ENCODE data around the gene CS. TPM values are rescaled to one million over a fixed set of nuclear protein-coding genes. Genes with fewer than 3 reads are reported as not detected.

CS gene
- total RNA-seq, 4 donors from 2014 or later = 126 to 175 (median 133) TPM

DNA sequence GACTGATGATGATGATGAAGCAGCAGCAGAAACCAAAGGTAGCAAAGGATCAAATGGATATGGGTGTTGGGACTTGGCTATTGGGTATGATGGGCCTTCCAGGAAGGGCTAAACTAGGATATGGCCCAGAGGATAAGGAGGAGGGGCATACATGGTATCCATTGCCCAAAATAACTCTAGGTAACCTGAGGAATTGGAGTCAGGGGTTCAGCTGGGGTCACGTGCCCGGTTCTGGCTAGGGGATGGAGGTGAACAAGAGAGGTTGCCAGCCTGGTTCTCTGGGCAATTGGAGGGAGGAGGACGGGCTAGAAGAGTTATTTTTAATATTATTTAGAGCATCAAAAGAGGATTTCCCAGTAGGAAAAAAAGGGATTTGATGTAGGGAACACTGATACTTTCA is 39.2 kb downstream of the CS start:
- 83 to 93% methylated on average over 3 of the region's 3 CpGs for WGBS, 2 donors
- H3K9me3 ChIP-seq = no peaks in the 10 kb centered on the region
- no peak overlapping the region for H3K4me3 ChIP-seq
- H3K27ac ChIP-seq = no peak overlapping the region
- DNase-seq = no peak
- H3K4me1 ChIP-seq = peaks cover 15 to 39% (median 27%) of the 10 kb centered on the region in 3 donors
- H3K36me3 ChIP-seq = peaks cover 0 to 12% (median under 1%) of the 10 kb centered on the region in 3 donors
- TF ChIP-seq POLR2A (IDR thresholded peaks at IDR 0.05) = no peak
- no peaks in the 10 kb centered on the region for H3K27me3 ChIP-seq
- intact Hi-C loops (cut with DNase I) = no loop called here

- no peaks in the 10 kb centered on the region for H3K27me3 ChIP-seq
- no peak overlapping the region for H3K4me3 ChIP-seq
- peaks cover 15 to 38% (median 24%) of the 10 kb centered on the region in 3 donors for H3K4me1 ChIP-seq
- intact Hi-C loops (cut with DNase I) = no loop called here
- TF ChIP-seq CTCF (IDR thresholded peaks at IDR 0.05) (no peak), POLR2A (IDR thresholded peaks at IDR 0.05) (no peak)
- no peaks in the 10 kb centered on the region for H3K9me3 ChIP-seq
- no peak overlapping the region for H3K27ac ChIP-seq
- peaks cover 3 to 17% (median 5%) of the 10 kb centered on the region in 3 donors for H3K36me3 ChIP-seq
- DNase-seq = no peak
- 88 to 89% methylated on average over 5 to 8 of the region's 8 CpGs for WGBS, 2 donors
These were observed 39.8 kb downstream of the CS start for GRCh38 chr12:56260380-56260779.

DNA sequence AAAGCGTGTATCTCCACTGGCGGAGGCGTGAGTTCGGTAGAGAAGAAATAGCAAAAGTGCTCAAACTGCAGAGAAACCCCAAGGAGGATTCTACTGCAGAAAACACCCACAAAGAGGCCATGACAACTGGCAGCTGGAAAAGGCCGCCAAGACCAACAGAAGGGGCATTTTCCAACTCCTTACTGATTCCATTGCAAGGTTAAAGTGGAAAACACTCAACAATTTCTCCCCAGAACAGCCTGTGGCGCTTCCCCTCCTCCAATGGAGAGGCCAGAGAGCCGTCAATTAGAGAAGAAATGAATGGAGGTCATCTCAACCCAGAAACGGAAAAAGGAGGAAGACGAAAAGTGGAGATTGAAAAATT is 41.3 kb downstream of the CS start:
- no peaks in the 10 kb centered on the region for H3K9me3 ChIP-seq
- TF ChIP-seq CTCF (IDR thresholded peaks at IDR 0.05) (no peak), POLR2A (IDR thresholded peaks at IDR 0.05) (no peak)
- intact Hi-C loops (cut with DNase I) = no loop called here
- no peaks in the 10 kb centered on the region for H3K27me3 ChIP-seq
- WGBS, 2 donors = 11 to 12% methylated on average over 9 of the region's 9 CpGs
- DNase-seq = no peak
- peaks cover 15 to 38% (median 24%) of the 10 kb centered on the region in 3 donors for H3K4me1 ChIP-seq
- H3K27ac ChIP-seq = peak overlapping the region; percentile 89 to 96 (median 94)
- peak overlapping the region; percentile 74 to 90 (median 82) for H3K4me3 ChIP-seq
- H3K36me3 ChIP-seq = peaks cover 10 to 33% (median 21%) of the 10 kb centered on the region in 3 donors

- intact Hi-C loops (cut with DNase I) = no loop called here
- H3K27ac ChIP-seq = peak within 1 kb of the TSS; percentile 89 to 96 (median 94)
- no peaks in the 10 kb centered on the region for H3K9me3 ChIP-seq
- no peak for DNase-seq
- no peaks in the 10 kb centered on the region for H3K27me3 ChIP-seq
- H3K4me1 ChIP-seq = peaks cover 15 to 38% (median 24%) of the 10 kb centered on the region in 3 donors
- H3K4me3 ChIP-seq = peak within 1 kb of the TSS; percentile 74 to 90 (median 82)
- WGBS, 2 donors = 0% methylated on average over 1 to 2 of the region's 78 CpGs
- TF ChIP-seq CTCF (IDR thresholded peaks at IDR 0.05) (peak; percentile 37 to 90 (median 81)), POLR2A (IDR thresholded peaks at IDR 0.05) (peak in 2 of 4 donors; percentile 38 to 41)
- H3K36me3 ChIP-seq = peaks cover 16 to 39% (median 27%) of the 10 kb centered on the region in 3 donors
These were observed 41.9 kb downstream of the CS start, which contains the start of gene ANKRD52 for GRCh38 chr12:56258068-56258819. Gene ANKRD52, minus strand, starts transcription at chr12:56258384. Its CDS starts 115 bp downstream, at chr12:56258269.

DNA sequence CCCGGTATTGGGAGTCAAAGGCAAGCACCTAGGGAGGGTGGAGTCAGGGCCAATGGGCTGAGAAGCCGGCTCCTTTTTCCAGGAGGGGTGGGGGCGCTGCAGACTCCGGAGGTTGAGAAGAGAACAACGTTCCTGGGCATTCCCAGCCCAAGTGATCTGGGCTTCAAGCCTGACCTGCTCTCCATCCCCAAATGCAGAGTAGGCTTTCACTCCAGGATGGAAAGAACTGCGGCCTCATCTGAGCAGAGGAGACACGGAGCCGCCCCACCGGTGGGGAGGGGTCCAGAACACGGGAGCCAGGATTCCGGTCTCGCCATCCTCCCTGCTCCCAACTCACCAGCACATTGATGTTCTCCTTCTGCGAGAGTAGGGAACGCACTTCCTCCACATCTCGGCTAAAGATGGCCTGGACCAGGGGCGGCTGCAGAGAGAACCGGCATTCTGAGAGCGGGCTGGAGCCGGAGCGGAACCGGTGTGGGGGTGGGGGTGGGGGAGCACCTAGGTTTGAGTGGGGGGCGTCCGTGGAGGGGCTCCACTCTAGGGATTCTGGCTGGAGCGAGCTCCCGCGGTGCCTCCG is 42.6 kb downstream of the CS start:
- H3K4me1 ChIP-seq = peaks cover 15 to 38% (median 24%) of the 10 kb centered on the region in 3 donors
- peaks cover 22 to 45% (median 33%) of the 10 kb centered on the region in 3 donors for H3K36me3 ChIP-seq
- intact Hi-C loops (cut with DNase I) = no loop called here
- 0 to 6% methylated on average over 2 to 3 of the region's 27 CpGs for WGBS, 2 donors
- TF ChIP-seq POLR2A (IDR thresholded peaks at IDR 0.05) (no peak), CTCF (IDR thresholded peaks at IDR 0.05) (no peak)
- no peaks in the 10 kb centered on the region for H3K9me3 ChIP-seq
- no peaks in the 10 kb centered on the region for H3K27me3 ChIP-seq
- peak overlapping the region; percentile 89 to 96 (median 94) for H3K27ac ChIP-seq
- peak overlapping the region; percentile 74 to 90 (median 82) for H3K4me3 ChIP-seq
- no peak for DNase-seq

Measured in esophagus squamous epithelium (tissue), 5 donors.